Karpas-422 (cell line): ENCODE data around the gene CPAMD8. TPM values are rescaled to one million over a fixed set of nuclear protein-coding genes. Genes with fewer than 3 reads are reported as not detected.
"Not testable (repeated sequence)": the region's sequence is repeated elsewhere in the genome, so short reads cannot be mapped to it uniquely, and the experiment has no call there.

Source experiments
- DNase-seq: peaks from one replicate; pipeline ENCODE4 v3.0.0-alpha.2; 2015
- H2AFZ ChIP-seq: fragments of 200-600 bp; sonication (generic); 2 replicates; pipeline ENCODE4 v1.6.1; 2014; ENCODE audit warnings: antibody characterized with exemption, low read length, mixed read lengths
- H3K27ac ChIP-seq: fragments of 200-600 bp; sonication (generic); 2 replicates; pipeline ENCODE4 v1.5.1; 2014; ENCODE audit warnings: mild to moderate bottlenecking, low read length, moderate library complexity
- H3K27me3 ChIP-seq: fragments of 200-600 bp; sonication (generic); 2 replicates; pipeline ENCODE4 v1.6.1; 2014; ENCODE audit warnings: low read length, mixed read lengths
- H3K36me3 ChIP-seq: fragments of 200-600 bp; sonication (generic); 2 replicates; pipeline ENCODE4 v1.6.1; 2014; ENCODE audit warnings: low read length, mixed read lengths; ENCODE audit not compliant: insufficient read depth
- H3K4me1 ChIP-seq: fragments of 200-600 bp; sonication (generic); 2 replicates; pipeline ENCODE4 v1.6.1; 2014; ENCODE audit warnings: mild to moderate bottlenecking, low read length, mixed read lengths
- H3K4me2 ChIP-seq: fragments of 200-600 bp; sonication (generic); 2 replicates; pipeline ENCODE4 v1.6.1; 2014; ENCODE audit warnings: low read length, low read depth, mild to moderate bottlenecking; ENCODE audit not compliant: poor library complexity, severe bottlenecking
- H3K4me3 ChIP-seq: fragments of 200-600 bp; sonication (generic); 2 replicates; pipeline ENCODE4 v1.5.1; 2014; ENCODE audit warnings: mild to moderate bottlenecking, antibody characterized with exemption, low read length, mixed read lengths
- H3K79me2 ChIP-seq: fragments of 200-600 bp; sonication (generic); 2 replicates; pipeline ENCODE4 v1.6.1; 2014; ENCODE audit warnings: mild to moderate bottlenecking, low read length, mixed read lengths
- H3K9ac ChIP-seq: fragments of 200-600 bp; sonication (generic); 2 replicates; pipeline ENCODE4 v1.6.0; 2014; ENCODE audit warnings: low read length
- H3K9me2 ChIP-seq: fragments of 200-600 bp; sonication (generic), shearing (Covaris generic); replicated peaks from 2 replicates; pipeline ENCODE4 v1.6.0; 2014; ENCODE audit warnings: mild to moderate bottlenecking, low read length, moderate library complexity; ENCODE audit not compliant: insufficient read depth
- H3K9me3 ChIP-seq: fragments of 300-700, 200-600 bp; sonication (generic); 2 replicates; pipeline ENCODE4 v1.6.1; 2014; ENCODE audit warnings: low read length, mixed read lengths
- H4K20me1 ChIP-seq: fragments of 200-600 bp; sonication (generic); 2 replicates; pipeline ENCODE4 v1.6.1; 2014; ENCODE audit warnings: mild to moderate bottlenecking, antibody characterized with exemption, low read length, low read depth; ENCODE audit not compliant: insufficient read depth
- total RNA-seq: library from RNA; depleted of rRNA; stranded (reverse); fragments of >200 nt; shearing (Covaris generic); gene quantifications from 2 replicates; pipeline ENCODE4 v1.2.3, GENCODE V29; 2014; ENCODE audit warnings: low replicate concordance

The CPAMD8 gene
- total RNA-seq, 1 experiment from 2014 or later = not detected

GRCh38 chr19:17005000-17005399, 21.6 kb downstream of the CPAMD8 start:
- no peaks in the 10 kb centered on the region for H3K27me3 ChIP-seq
- no peaks in the 10 kb centered on the region for H3K36me3 ChIP-seq
- no peaks in the 10 kb centered on the region for H3K4me1 ChIP-seq
- H2AFZ ChIP-seq = no peak overlapping the region
- H3K79me2 ChIP-seq = no peaks in the 10 kb centered on the region
- H3K9me3 ChIP-seq = no peaks in the 10 kb centered on the region
- no peaks in the 10 kb centered on the region for H4K20me1 ChIP-seq
- no peak overlapping the region for H3K4me3 ChIP-seq
- H3K27ac ChIP-seq = no peak overlapping the region
- H3K9ac ChIP-seq = no peak overlapping the region
- H3K4me2 ChIP-seq = no peak overlapping the region
- no peaks in the 10 kb centered on the region for H3K9me2 ChIP-seq
- peak; percentile 67 for DNase-seq

GRCh38 chr19:17004386-17004785, 22.2 kb downstream of the CPAMD8 start:
- no peak overlapping the region for H2AFZ ChIP-seq
- H3K9ac ChIP-seq = no peak overlapping the region
- no peaks in the 10 kb centered on the region for H3K9me3 ChIP-seq

GRCh38 chr19:17002455-17002854, 24.2 kb downstream of the CPAMD8 start:
- Histone ChIP-seq H2AFZ (no peak overlapping the region), H3K27ac (no peak overlapping the region)

More at GRCh38 chr19:17004386-17004785, 22.2 kb downstream of the CPAMD8 start:
- no peak overlapping the region for H3K4me2 ChIP-seq
- DNase-seq = no peak
- no peaks in the 10 kb centered on the region for H3K9me2 ChIP-seq
- no peak overlapping the region for H3K27ac ChIP-seq
- no peak overlapping the region for H3K4me3 ChIP-seq
- no peaks in the 10 kb centered on the region for H4K20me1 ChIP-seq
- no peaks in the 10 kb centered on the region for H3K36me3 ChIP-seq
- H3K79me2 ChIP-seq = no peaks in the 10 kb centered on the region
- no peaks in the 10 kb centered on the region for H3K4me1 ChIP-seq
- H3K27me3 ChIP-seq = no peaks in the 10 kb centered on the region

GRCh38 chr19:17001603-17002183, 24.9 kb downstream of the CPAMD8 start:
- Histone ChIP-seq H3K9me3 (no peaks in the 10 kb centered on the region), H3K4me3 (no peak overlapping the region), H3K27me3 (no peaks in the 10 kb centered on the region), H3K27ac (no peak overlapping the region), H2AFZ (no peak overlapping the region), H3K4me1 (no peaks in the 10 kb centered on the region), H3K36me3 (no peaks in the 10 kb centered on the region), H3K79me2 (no peaks in the 10 kb centered on the region), H4K20me1 (no peaks in the 10 kb centered on the region), H3K4me2 (no peak overlapping the region), H3K9ac (no peak overlapping the region), H3K9me2 (no peaks in the 10 kb centered on the region)
- DNase-seq = no peak

More at GRCh38 chr19:17002455-17002854, 24.2 kb downstream of the CPAMD8 start:
- H3K4me3 ChIP-seq = no peak overlapping the region
- no peaks in the 10 kb centered on the region for H3K27me3 ChIP-seq
- DNase-seq = no peak
- H3K4me2 ChIP-seq = no peak overlapping the region
- H3K4me1 ChIP-seq = no peaks in the 10 kb centered on the region
- H3K36me3 ChIP-seq = no peaks in the 10 kb centered on the region
- no peaks in the 10 kb centered on the region for H3K9me3 ChIP-seq
- H3K9me2 ChIP-seq = no peaks in the 10 kb centered on the region
- H3K9ac ChIP-seq = no peak overlapping the region
- H4K20me1 ChIP-seq = no peaks in the 10 kb centered on the region
- H3K79me2 ChIP-seq = no peaks in the 10 kb centered on the region

GRCh38 chr19:16998635-16999194, 27.9 kb downstream of the CPAMD8 start:
- Histone ChIP-seq H3K9ac (no peak overlapping the region), H4K20me1 (no peaks in the 10 kb centered on the region), H3K36me3 (no peaks in the 10 kb centered on the region), H3K27me3 (no peaks in the 10 kb centered on the region), H3K9me2 (no peaks in the 10 kb centered on the region), H3K9me3 (no peaks in the 10 kb centered on the region; the same call in 1 of the 2 replicates), H2AFZ (no peak overlapping the region), H3K4me1 (no peaks in the 10 kb centered on the region), H3K27ac (no peak overlapping the region), H3K4me2 (no peak overlapping the region), H3K4me3 (no peak overlapping the region), H3K79me2 (no peaks in the 10 kb centered on the region)
- DNase-seq = no peak

- not testable (repeated sequence) for H3K4me1 ChIP-seq, DNase-seq, H3K4me2 ChIP-seq, H3K79me2 ChIP-seq, H3K9me2 ChIP-seq, H3K27me3 ChIP-seq, H3K9me3 ChIP-seq, H3K9ac ChIP-seq, H2AFZ ChIP-seq, H3K4me3 ChIP-seq, H4K20me1 ChIP-seq, H3K36me3 ChIP-seq, H3K27ac ChIP-seq
These were observed 29.6 kb downstream of the CPAMD8 start for GRCh38 chr19:16996838-16997490.

- H2AFZ ChIP-seq = no peak overlapping the region
- no peak overlapping the region for H3K4me3 ChIP-seq
- DNase-seq = no peak
- H3K27ac ChIP-seq = no peak overlapping the region
- no peaks in the 10 kb centered on the region for H3K4me1 ChIP-seq
- H3K36me3 ChIP-seq = no peaks in the 10 kb centered on the region
- no peaks in the 10 kb centered on the region for H3K79me2 ChIP-seq
- no peak overlapping the region for H3K4me2 ChIP-seq
- no peaks in the 10 kb centered on the region for H3K9me2 ChIP-seq
- no peaks in the 10 kb centered on the region for H4K20me1 ChIP-seq
- no peaks in the 10 kb centered on the region for H3K27me3 ChIP-seq
- H3K9me3 ChIP-seq = no peaks in the 10 kb centered on the region
- H3K9ac ChIP-seq = no peak overlapping the region
These were observed 37.9 kb downstream of the CPAMD8 start for GRCh38 chr19:16988661-16989060.

- H4K20me1 ChIP-seq = no peaks in the 10 kb centered on the region
These were observed 41.2 kb downstream of the CPAMD8 start for GRCh38 chr19:16985403-16985802.

More at GRCh38 chr19:16985403-16985802, 41.2 kb downstream of the CPAMD8 start:
- Histone ChIP-seq H3K4me1 (no peaks in the 10 kb centered on the region), H3K9ac (no peak overlapping the region), H3K27ac (no peak overlapping the region), H3K79me2 (no peaks in the 10 kb centered on the region), H3K36me3 (no peaks in the 10 kb centered on the region), H2AFZ (no peak overlapping the region), H3K4me2 (no peak overlapping the region), H3K27me3 (no peaks in the 10 kb centered on the region), H3K9me2 (no peaks in the 10 kb centered on the region), H3K9me3 (no peaks in the 10 kb centered on the region), H3K4me3 (no peak overlapping the region)
- no peak for DNase-seq
